Lower leg skin (tissue), 4 donors: ENCODE measurements around the gene NPW. TPM values are rescaled to one million over a fixed set of nuclear protein-coding genes. Genes with fewer than 3 reads are reported as not detected.
"Not testable (repeated sequence)": the region's sequence is repeated elsewhere in the genome, so short reads cannot be mapped to it uniquely, and the experiment has no call there.

Experiments
- DNase-seq, 2 donors: peaks; one replicate each; pipeline ENCODE4 v3.0.0-alpha.2; 2019; ENCODE audit warnings: low spot score in 2 of 2
- H3K4me3 ChIP-seq: fragments of 200-600 bp; sonication (generic); 2 replicates; pipeline ENCODE4 v1.5.1; 2017; ENCODE audit warnings: mild to moderate bottlenecking, low read depth; ENCODE audit not compliant: poor library complexity, severe bottlenecking
- POLR2A ChIP-seq, 2 donors: fragments of 450-650 bp; IDR thresholded peaks; one replicate each; pipeline ENCODE4 v1.6.1; 2016 to 2017; ENCODE audit warnings: antibody characterized with exemption in 2 of 2, mild to moderate bottlenecking in 1 of 2, moderate library complexity in 1 of 2
- WGBS, 2 donors: methylation state at CpG; one replicate each; pipeline ENCODE4 v1.1.5; 2018; 5-methylcytosine and 5-hydroxymethylcytosine counted together
- intact Hi-C: fragments of 100-400 bp; cut with DNase I; formaldehyde crosslinking; loops from one replicate; pipeline ENCODE4 v1.15.0; 2023; ENCODE audit warnings: low total_unique reads
- total RNA-seq, 4 donors: library from RNA; depleted of rRNA; stranded (reverse); fragments of >200 nt; gene quantifications; one replicate each; pipeline ENCODE4 v1.1.0, GENCODE V29; 2016
- TF ChIP-seq, protein P1 (sequence below), 3 donors: fragments of 450-650 bp; IDR thresholded peaks; one replicate each; pipeline ENCODE4 v1.5.1; 2016; ENCODE audit warnings: antibody characterized with exemption in 3 of 3, mild to moderate bottlenecking in 3 of 3, moderate library complexity in 2 of 3

The NPW gene
- total RNA-seq, 4 donors from 2014 or later: 0.38 to 3.9 (median 1.6) TPM; not detected in 1

- intact Hi-C loops: no loop called here
- no peak overlapping the region for H3K4me3 ChIP-seq
- 60 to 65% methylated on average over 10 to 15 of the region's 16 CpGs for WGBS, 2 donors
- DNase-seq: no peak
- TF ChIP-seq, protein P1, sequence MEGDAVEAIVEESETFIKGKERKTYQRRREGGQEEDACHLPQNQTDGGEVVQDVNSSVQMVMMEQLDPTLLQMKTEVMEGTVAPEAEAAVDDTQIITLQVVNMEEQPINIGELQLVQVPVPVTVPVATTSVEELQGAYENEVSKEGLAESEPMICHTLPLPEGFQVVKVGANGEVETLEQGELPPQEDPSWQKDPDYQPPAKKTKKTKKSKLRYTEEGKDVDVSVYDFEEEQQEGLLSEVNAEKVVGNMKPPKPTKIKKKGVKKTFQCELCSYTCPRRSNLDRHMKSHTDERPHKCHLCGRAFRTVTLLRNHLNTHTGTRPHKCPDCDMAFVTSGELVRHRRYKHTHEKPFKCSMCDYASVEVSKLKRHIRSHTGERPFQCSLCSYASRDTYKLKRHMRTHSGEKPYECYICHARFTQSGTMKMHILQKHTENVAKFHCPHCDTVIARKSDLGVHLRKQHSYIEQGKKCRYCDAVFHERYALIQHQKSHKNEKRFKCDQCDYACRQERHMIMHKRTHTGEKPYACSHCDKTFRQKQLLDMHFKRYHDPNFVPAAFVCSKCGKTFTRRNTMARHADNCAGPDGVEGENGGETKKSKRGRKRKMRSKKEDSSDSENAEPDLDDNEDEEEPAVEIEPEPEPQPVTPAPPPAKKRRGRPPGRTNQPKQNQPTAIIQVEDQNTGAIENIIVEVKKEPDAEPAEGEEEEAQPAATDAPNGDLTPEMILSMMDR (IDR thresholded peaks at IDR 0.05): no peak
- no peak for TF ChIP-seq POLR2A (IDR thresholded peaks at IDR 0.05)
Measured at GRCh38 chr16:2007081-2007836, 12.3 kb upstream of the NPW start.

DNA sequence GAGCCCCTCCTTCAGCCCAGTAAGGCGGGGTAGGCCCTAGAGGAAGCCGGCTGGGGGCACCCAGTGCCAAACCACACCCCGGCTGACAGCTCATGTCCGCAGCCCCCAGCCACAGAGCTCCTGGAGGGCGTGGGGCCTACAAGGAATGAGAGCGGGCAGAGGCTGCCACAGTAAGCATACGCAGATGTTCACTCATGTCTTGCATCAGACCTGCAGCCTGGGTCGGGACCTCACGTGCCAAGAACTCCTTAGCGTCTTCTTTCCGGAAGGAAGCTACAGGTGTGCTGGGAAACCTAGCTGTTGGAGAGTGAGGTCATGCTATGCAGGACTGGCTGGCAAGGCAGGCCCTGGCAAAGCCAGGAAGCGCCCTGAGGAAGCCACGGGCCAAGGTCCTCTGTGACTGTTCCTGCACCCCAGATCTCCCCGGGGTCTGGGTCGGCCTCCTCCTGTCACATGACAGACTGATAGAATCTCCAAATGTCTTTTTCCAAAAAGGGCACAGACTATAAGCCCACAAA, 11.5 kb upstream of the NPW start:
- peak; percentile 69 to 95 for DNase-seq
- no peak overlapping the region for H3K4me3 ChIP-seq
- intact Hi-C loops: no loop called here
- no peak for TF ChIP-seq POLR2A (IDR thresholded peaks at IDR 0.05)
- TF ChIP-seq, protein P1 (IDR thresholded peaks at IDR 0.05): no peak
- 10 to 27% methylated on average over 15 of the region's 15 CpGs for WGBS, 2 donors

DNA sequence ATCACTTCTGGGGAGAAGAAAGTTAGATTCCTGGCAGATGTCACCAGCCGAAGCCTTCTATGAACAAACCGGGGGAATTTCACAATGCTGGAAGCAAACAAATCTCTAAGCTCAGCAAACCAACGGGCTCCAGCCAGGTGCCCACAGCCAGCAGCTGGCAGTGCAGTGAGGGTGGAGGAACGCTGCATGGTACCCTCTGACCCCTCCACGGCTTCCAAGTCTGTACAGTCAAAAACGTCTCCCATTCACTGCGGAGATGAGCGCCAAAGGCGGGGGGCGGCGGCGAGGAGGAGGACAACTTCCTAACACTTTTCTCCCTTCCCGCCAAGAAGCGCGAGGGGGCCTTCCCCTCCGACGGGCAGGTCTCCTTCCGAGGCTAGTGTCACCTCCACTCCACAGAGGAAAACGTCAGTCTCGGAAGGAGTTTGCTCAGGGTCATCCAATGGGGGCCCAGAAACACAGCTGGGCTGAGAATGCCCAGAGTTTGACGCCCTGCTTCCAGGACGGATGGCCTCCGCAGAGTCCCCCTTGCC, 10.9 kb upstream of the NPW start:
- H3K4me3 ChIP-seq: peak overlapping the region; percentile 87
- 1 to 2% methylated on average over 20 to 23 of the region's 23 CpGs for WGBS, 2 donors
- TF ChIP-seq, protein P1 (IDR thresholded peaks at IDR 0.05): no peak
- TF ChIP-seq POLR2A (IDR thresholded peaks at IDR 0.05): no peak
- no peak for DNase-seq
- intact Hi-C loops: no loop called here

DNA sequence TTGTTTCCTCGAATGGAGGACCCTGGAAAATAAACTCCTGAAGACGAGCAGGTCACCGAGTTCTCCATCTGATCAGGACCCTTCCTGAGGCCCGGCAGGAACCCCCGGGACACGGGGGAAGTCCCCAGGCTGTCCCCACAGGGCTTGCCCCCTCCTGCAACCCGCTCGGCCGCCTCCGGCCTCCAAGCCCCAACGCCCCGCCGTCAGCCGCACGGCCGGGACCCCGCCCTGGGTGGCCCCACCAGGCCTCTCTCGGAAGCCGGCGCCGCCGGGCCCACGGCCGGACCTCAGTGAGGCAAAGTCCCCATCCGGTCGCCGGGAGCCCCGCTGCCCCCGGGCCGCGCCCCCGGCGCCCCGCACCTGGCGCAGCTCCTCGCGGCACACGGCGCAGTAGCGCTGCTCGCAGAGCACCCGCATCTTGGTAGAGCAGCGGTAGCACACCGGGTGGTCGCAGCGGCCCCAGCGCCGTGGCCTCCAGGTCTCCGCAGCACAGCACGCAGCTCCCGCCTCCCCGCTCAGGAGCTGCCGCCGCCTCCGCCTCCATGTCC, 10.3 kb upstream of the NPW start:
- peak overlapping the region; percentile 87 for H3K4me3 ChIP-seq
- TF ChIP-seq POLR2A (IDR thresholded peaks at IDR 0.05): no peak
- TF ChIP-seq, protein P1 (IDR thresholded peaks at IDR 0.05): no peak
- intact Hi-C loops: no loop called here
- WGBS, 2 donors: 0% methylated on average over 12 to 37 of the region's 55 CpGs
- DNase-seq: no peak

DNA sequence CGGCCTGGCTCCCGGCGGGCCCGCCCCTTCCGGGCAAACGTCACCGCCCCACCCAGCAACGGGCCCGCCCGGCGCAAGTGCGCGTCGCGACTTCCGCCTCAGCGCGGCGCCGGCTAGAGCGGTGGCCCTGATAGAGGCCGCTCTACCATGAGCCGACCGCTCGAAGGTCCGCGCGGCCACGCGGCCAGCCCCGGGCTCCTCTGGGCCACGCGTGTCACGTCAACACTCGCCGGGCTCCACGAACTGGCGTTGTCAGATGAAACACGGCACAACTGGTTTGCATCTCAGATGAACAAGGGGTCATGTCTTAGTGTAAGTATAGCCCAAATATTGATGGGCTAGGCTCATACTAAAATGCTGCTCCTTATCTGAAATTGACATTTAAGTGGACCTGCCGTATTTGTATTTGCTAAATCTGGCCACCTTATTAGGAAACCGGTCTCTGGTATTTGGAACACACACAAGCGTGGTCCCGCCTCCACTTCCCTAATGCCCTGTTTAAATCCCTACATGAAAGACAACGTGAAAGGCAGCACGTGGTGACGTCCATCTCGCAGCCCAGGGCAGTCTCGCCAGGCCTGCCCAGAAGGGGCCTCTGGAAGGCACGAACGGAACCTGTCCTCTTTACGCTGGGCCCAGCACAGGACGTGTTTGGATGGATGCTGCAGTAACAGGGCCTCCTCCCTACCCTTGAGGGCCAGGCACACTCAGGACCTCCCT, 9.6 kb upstream of the NPW start, which contains the start of gene ZNF598:
Gene ZNF598 (minus strand): TSS at position 31 of the 720 bp plus-strand sequence.
- TF ChIP-seq, protein P1 (IDR thresholded peaks at IDR 0.05): no peak
- peak in 1 of 2 donors; percentile 60 for TF ChIP-seq POLR2A (IDR thresholded peaks at IDR 0.05)
- WGBS, 2 donors: 1 to 2% methylated on average over 27 to 43 of the region's 52 CpGs
- DNase-seq: peak; percentile 31 to 94
- H3K4me3 ChIP-seq: peak within 1 kb of the TSS; percentile 87
- intact Hi-C loops: no loop called here

DNA sequence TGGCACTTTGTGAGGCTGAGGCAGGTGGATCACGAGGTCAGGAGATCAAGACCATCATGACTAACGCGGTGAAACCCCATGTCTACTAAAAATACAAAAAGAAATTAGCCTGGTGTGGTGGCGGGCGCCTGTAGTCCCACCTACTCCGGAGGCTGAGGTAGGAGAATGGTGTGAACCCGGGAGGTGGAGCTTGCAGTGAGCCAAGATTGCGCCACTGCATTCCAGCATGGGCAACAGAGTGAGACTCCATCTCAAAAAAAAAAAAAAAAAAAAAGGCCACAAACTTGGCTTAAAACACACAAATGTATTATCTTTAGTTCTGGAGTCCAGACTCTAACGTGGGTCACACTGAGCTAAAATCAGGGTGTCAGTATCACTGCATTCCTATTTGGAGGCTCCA, 7.9 kb upstream of the NPW start:
- intact Hi-C loops, H3K4me3 ChIP-seq, DNase-seq: not testable (repeated sequence)
- 80 to 84% methylated on average over 9 of the region's 9 CpGs for WGBS, 2 donors
